ENCODE results near the gene ZNF174.

GRCh38 chr16:3443108-3444031 lies 42.4 kb downstream of the ZNF174 start, which contains the start of the genes NAA60 and ZNF597:
- TF ChIP-seq FOXK2 (IDR thresholded peaks at IDR 0.05) (no peak), SP1 (IDR thresholded peaks at IDR 0.05) (no peak), ELF4 (IDR thresholded peaks at IDR 0.05) (no peak), FOXA1 (IDR thresholded peaks at IDR 0.05) (no peak), FOXM1 (IDR thresholded peaks at IDR 0.05; ENCODE audit: borderline replicate concordance) (no peak), LEF1 (IDR thresholded peaks at IDR 0.05; ENCODE audit: borderline replicate concordance) (no peak), NFRKB (IDR thresholded peaks at IDR 0.05) (no peak), TARDBP (IDR thresholded peaks at IDR 0.05) (no peak), BHLHE40 (IDR thresholded peaks at IDR 0.05; ENCODE audit: borderline replicate concordance) (no peak), CTBP1 (IDR thresholded peaks at IDR 0.05; ENCODE audit: borderline replicate concordance) (no peak)
